Epithelial cell of esophagus (primary cell): ENCODE data around the gene TBX5.
A peak's percentile ranks its signal among the peaks of the same experiment; 100 is the strongest.

ENCODE experiments used
- DNase-seq: peaks from one replicate; pipeline ENCODE4 v3.0.0; 2010; ENCODE audit warnings: low read depth
- H3K4me3 ChIP-seq: 2 replicates; pipeline ENCODE4 v1.5.1; 2011; ENCODE audit warnings: mild to moderate bottlenecking, low read length, control low read depth
- CTCF ChIP-seq: IDR thresholded peaks from 2 replicates; pipeline ENCODE4 v1.5.1; 2011; ENCODE audit warnings: low read depth, mild to moderate bottlenecking, low read length, control low read depth, inconsistent platforms; ENCODE audit not compliant: insufficient read depth; ENCODE audit errors: missing control alignments

The TBX5 gene

DNA sequence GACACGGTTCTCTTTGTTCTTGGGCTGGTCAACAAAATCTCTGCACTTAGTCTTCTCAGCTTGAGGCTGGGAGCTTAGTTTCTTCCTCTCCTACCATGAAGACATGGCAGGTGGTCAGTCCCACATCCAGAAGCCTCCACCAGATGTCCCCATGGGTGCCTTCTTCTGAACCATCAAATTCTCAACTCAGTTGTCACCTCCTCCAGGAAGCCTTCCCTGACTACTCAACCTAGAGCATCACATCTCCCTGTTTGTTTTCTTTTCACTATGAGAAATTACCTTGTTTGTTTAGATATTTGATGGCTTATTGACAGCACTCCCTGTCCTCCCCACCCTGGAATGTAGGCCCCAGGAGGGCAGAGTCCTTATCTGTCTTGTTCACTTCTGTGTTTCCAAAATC is 84.4 kb downstream of the TBX5 start:
- no peak overlapping the region for H3K4me3 ChIP-seq
- DNase-seq = no peak
- no peak for TF ChIP-seq CTCF

GRCh38 chr12:114320968-114321367 is 85.0 kb downstream of the TBX5 start:
- no peak for DNase-seq
- TF ChIP-seq CTCF = no peak
- no peak overlapping the region for H3K4me3 ChIP-seq

DNA sequence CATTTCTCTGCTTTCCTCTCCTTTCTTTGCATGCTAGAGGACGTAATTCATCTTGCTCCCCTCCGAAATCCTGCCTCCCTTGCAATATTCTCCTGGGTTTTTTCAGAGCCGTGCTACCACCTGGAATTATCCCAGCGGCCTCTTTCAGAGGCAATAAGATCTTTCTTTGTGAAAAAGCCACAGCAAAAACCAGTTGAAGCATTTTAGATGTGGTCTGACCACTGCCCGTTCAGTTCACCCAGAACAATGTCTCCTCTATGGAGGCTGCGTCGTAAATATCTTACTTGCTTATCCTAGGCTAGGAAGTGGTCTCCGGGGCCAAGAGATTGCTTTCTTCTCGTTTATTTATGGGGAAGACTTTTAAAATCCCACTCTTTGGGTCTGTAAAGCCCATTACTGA is 85.8 kb downstream of the TBX5 start:
- TF ChIP-seq CTCF = no peak
- no peak overlapping the region for H3K4me3 ChIP-seq
- no peak for DNase-seq

DNA sequence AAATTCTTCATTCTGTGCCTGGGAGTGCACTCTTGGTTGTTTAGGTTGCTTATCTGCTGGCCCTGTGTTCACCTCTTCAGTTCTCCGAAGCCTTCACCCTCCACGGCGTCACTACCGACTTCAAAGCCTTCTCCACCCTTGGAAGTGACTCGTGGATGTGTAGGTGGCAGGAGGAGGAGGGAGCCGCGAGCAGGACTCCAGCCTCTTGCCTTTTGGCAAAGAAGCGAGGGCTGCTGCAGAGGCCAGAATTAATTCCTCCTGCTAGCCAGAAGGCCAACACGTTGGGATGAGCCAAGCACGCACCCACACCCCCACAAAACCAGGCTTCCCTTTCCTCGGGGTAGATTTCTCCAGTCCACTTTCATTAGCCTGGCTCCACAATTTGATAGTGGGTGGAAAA is 86.5 kb downstream of the TBX5 start:
- TF ChIP-seq CTCF = no peak
- DNase-seq = no peak
- H3K4me3 ChIP-seq = no peak overlapping the region

DNA sequence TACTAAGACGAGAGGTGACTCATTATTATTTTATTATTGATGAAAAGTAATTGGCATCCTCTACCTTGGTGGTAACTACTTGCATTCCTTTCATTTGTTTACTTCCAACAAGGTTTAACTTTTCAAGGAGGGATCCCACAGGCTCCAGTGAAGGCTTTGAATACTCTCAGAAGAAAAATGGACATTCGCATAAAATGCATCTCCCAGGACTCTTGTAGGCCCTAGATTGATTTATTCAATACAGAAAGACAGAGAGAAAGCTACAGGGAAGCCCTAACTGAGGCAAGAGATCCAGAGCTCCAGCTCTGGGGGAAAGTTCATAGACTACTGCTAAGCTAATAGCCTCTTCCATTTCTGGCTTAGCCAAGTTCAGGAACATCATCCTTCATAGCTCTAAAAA is 87.0 kb downstream of the TBX5 start:
- TF ChIP-seq CTCF = no peak
- no peak overlapping the region for H3K4me3 ChIP-seq
- DNase-seq = no peak

DNA sequence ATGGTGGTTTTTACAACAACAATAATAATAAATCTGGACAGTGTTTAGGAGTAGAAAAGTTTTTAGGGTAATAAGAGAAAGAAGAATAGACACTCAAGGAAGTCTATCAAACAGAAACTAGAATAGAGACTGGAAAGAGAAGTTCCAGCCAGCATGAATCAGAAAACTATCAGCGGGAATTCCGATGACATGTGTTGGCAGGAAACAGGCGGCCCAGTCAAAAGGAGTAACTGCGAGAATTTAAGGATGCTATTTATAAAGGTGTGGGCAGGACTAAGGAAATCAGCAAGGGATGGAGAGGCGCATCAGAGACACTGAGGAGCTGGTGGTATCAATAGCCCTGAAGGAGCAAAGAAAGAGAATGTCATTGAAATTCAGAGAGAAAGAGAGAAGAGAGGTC is 89.9 kb downstream of the TBX5 start:
- peak; percentile 2 for DNase-seq
- no peak overlapping the region for H3K4me3 ChIP-seq
- TF ChIP-seq CTCF = no peak

- no peak overlapping the region for H3K4me3 ChIP-seq
These were observed 90.8 kb downstream of the TBX5 start for GRCh38 chr12:114314974-114315720.

More at GRCh38 chr12:114314974-114315720, 90.8 kb downstream of the TBX5 start:
- no peak for TF ChIP-seq CTCF
- no peak for DNase-seq
